ENCODE results near the gene SDF2L1.

Gene SDF2L1

GRCh38 chr22:21622011-21622918, 19.8 kb upstream of the SDF2L1 start:
- no peak for DNase-seq (ENCODE audit: low read depth, low spot score)

- no peak for DNase-seq (ENCODE audit: low read depth, low spot score)
Measured at GRCh38 chr22:21622919-21623647, 19.0 kb upstream of the SDF2L1 start.

GRCh38 chr22:21623648-21623970, 18.5 kb upstream of the SDF2L1 start:
- no peak for DNase-seq (ENCODE audit: low read depth, low spot score)

- DNase-seq (ENCODE audit: low read depth, low spot score): no peak
Measured at GRCh38 chr22:21624120-21624879, 17.8 kb upstream of the SDF2L1 start.

DNA sequence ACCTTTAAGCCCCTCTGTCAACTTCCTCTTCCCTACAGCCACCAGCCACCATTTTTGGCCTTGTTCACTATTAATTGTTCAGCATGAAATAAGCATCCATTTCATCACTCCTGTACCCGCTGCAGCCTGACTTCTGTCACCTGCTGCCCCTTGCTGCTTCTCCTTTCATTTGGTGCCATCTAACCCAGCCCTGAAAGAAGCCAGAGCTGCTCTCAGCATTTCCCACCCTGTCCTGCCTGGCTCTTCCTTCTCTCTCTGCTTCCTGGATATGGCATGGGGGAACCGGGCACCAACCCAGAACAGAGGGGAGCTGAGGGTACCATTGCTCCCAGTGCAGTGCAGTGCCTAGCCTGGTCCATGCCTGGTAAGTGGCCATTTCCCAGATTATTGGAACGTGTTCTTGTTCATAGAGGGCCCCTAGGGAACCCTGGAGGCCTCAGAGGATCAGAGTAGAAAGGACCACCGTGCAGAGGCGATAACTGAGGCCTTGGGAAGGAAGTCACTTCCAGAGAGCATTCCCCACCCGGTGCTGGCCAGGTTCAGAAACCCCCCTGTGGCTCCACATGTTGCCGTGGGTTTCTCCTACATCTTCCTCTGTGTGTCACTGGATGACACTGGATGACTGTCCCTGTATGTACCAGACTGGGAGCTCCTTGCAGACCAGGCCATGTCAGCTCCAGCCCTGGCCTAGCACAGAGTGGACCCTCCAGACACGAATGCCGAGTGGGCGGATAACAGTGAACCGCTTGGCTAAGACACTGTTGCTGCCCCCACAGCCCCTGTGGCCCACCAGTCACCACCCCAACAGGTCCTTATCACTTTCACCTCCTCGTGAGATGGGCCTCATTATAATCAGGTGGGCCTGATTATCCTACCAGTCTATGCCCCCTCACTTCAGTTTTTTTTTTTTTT, 17.0 kb upstream of the SDF2L1 start:
- no peak for DNase-seq (ENCODE audit: low read depth, low spot score)

DNA sequence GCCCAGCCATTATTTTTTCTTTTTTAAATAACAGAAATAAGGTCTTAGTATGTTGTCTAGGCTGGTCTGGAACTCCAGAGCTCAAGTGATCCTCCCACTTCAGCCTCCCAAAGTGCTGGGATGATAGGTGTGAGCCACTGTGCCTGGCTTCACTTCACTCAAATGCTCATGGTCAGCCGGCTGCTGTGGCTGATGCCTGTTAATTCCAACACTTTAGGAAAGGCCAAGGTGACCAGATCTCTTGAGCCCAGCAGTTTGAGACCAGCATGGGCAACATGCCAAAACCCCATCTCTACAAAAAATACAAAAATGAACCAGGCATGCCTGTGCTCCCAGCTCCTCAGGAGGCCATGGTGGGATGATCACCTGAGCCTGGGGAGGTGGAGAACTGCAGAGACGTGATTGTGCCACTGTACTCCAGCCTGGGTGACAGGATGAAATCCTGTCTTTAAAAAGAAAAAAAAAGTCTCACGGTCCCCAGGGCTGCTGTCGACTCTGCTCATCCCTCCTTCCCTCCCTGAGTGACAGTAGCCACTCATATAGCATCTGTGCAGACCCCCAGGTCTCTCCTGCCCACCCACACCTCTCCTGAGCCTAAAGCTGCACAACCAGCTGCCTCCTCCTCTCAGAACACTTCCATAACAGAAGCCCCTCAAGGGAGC, 15.9 kb upstream of the SDF2L1 start:
- DNase-seq (ENCODE audit: low read depth, low spot score): no peak

DNA sequence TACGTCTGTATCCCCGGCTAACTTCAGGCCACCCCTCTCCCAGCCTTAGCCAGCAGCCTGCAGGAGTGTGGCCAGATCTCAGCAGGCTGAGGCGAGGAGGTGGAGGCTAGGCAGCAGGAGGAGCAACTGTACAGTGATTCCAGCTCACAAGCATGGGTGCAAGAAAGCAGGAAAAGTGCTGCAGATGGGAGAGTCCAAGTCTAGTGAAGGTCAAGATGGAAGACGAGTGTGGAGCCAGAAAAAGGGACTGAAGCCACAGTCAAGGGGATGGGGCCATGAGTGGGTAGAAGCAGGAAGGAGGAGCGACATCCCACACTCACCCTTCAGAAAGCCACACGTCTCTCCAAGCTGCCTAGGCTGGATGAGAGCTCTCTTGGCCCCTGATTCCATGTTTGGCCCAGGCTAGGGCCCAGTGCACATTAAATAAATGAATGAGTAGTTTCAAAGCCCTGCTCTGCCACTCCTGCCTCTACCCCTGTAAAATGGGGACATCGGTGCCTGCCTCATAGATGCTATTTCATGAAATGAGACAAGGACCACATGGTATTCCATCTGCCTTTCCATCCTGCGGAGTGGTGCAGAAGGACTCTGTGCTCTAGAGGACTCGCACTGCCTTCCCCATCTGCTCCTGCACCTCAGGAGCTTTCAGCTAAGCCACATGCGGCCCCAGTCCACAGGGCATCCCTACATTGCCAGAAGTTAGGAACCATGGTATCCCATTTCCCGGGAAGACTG, 15.2 kb upstream of the SDF2L1 start:
- no peak for DNase-seq (ENCODE audit: low read depth, low spot score)

GRCh38 chr22:21628386-21629254, 13.5 kb upstream of the SDF2L1 start:
- no peak for DNase-seq (ENCODE audit: low read depth, low spot score)

- DNase-seq (ENCODE audit: low read depth, low spot score): peak; percentile 62
Measured at GRCh38 chr22:21629255-21630149, 12.6 kb upstream of the SDF2L1 start, which contains the start of gene YDJC. YDJC (minus strand) TSS chr22:21630022; CDS start chr22:21630014, 8 bp downstream.

DNA sequence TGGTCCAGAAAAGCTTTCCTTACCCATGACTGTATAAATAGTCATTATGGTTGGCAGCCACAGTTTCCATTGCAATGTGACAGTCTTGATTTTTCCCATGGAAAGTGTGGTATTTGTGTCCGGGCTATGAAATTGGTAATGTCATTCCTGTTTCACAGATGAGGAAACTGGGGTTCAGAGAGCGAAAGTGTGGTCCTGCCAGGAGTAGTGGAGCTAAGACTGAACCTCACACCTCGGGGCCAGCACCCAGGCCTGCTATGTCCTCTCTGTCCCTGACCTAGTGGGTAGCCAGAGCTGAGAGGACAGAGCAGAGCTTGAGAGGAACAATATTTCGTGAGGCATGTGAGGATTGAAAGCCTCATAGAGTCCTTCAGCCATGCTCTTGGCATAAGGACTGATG, 11.1 kb upstream of the SDF2L1 start:
- DNase-seq (ENCODE audit: low read depth, low spot score): no peak

GRCh38 chr22:21632237-21632895, 9.7 kb upstream of the SDF2L1 start, which contains the start of gene CCDC116:
CCDC116 (plus strand) TSS chr22:21632760; CDS start chr22:21633182, 422 bp downstream.
- no peak for DNase-seq (ENCODE audit: low read depth, low spot score)

DNA sequence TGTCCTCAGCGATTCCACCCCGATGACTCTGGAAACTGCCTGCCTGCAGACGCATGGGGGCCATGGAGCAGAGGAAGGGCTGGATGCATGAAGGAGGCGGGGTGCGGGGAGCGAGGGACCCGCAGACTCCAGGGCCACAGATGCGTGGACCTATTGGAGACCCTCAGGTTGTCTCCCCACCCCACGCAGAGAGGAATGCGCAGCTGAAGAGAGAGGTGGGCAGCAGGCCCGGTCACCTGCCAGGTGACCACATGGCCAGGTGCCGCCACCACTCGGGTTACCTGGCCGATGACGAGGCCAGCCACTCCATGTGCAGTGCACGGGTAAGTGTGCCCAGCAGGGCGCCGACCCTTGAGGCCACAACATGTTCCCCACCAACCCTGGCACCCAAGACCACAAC, 9.2 kb upstream of the SDF2L1 start:
- DNase-seq (ENCODE audit: low read depth, low spot score): no peak

- no peak for DNase-seq (ENCODE audit: low read depth, low spot score)
Measured at GRCh38 chr22:21633481-21633880, 8.6 kb upstream of the SDF2L1 start.

DNA sequence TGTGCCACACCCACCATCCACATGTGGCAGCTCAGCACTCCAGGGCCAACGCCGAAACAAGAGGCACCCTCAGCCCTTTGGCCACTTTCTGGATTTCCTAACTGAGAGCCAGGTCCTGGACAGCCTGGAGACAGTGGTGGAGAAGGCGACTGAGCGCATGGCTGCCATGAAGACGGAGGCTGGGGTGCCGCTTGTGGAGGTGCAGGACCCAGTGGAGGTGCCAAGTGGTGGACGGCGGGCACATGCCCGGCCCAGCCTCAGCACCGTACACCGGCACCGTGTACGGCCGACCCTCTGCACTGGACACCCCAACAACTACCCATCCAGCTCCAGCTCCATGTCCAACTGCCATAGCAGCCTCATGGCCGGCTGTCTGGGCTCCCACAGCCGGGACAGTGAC, 8.0 kb upstream of the SDF2L1 start:
- DNase-seq (ENCODE audit: low read depth, low spot score): no peak

- DNase-seq (ENCODE audit: low read depth, low spot score): no peak
Measured at GRCh38 chr22:21634844-21635243, 7.3 kb upstream of the SDF2L1 start.

DNA sequence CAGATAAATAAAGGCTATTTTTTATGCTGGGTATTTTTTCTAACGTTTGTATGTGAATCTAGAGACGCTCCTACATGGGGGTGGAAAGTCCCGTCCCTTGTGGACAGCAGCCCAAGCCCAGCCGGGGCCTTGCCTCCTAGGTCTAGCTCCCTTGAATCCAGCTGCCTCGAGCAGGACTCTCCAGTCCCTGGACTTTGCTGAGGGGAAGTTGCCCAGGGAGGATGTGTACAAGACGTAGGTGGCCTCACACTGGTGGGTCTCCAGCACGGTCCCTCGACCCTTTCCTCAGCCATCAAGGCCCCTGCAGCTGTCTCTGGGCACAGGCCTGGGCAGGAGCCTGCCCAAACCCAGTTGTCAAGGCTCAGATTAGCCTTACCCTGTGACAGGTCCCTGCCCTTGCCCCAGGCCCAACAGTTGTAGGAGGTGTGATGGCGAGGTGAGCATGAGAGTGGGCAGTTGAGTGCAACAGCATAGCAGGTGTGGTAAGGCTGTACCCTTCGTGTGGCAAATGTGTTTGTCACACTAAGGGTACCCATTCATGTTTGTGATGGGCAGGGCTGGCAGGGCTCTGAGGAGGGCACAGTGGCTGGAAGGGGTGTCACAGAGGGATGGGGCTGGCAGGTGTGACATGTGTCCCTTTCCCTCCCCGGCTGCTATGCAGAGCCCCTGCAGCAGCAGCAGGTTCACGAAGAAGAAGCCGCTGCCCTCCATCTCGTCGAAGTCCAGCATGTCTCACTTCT, 6.2 kb upstream of the SDF2L1 start:
- DNase-seq (ENCODE audit: low read depth, low spot score): no peak
